ENCODE measurements around the gene COPS7B.
A peak's percentile ranks its signal among the peaks of the same experiment; 100 is the strongest.
"Not testable (repeated sequence)": the region's sequence is repeated elsewhere in the genome, so short reads cannot be mapped to it uniquely, and the experiment has no call there.

Gene COPS7B

GRCh38 chr2:231786177-231786916 is at the start of gene COPS7B:
Gene COPS7B (plus strand): TSS chr2:231786445. CDS start chr2:231788571, 2,126 bp downstream.
- DNase-seq: peak; percentile 83 to 91 (median 88)

GRCh38 chr2:231737761-231738160 is 48.5 kb upstream of the COPS7B start:
- no peak for DNase-seq

GRCh38 chr2:231743376-231744116 is 42.7 kb upstream of the COPS7B start:
- DNase-seq: no peak

- DNase-seq: no peak
Observed at GRCh38 chr2:231745303-231746038, 40.8 kb upstream of the COPS7B start.

GRCh38 chr2:231748153-231748896 is 37.9 kb upstream of the COPS7B start:
- not testable (repeated sequence) for DNase-seq

GRCh38 chr2:231749016-231749415 is 37.2 kb upstream of the COPS7B start:
- DNase-seq: not testable (repeated sequence)

- DNase-seq: no peak
Observed at GRCh38 chr2:231751042-231751815, 35.0 kb upstream of the COPS7B start.

GRCh38 chr2:231752061-231752460 is 34.2 kb upstream of the COPS7B start:
- DNase-seq: no peak

GRCh38 chr2:231761735-231762134 is 24.5 kb upstream of the COPS7B start:
- DNase-seq: no peak

GRCh38 chr2:231764124-231764523 is 22.1 kb upstream of the COPS7B start:
- no peak for DNase-seq

- DNase-seq: no peak
Observed at GRCh38 chr2:231764760-231765159, 21.5 kb upstream of the COPS7B start.

- DNase-seq: no peak
Observed at GRCh38 chr2:231765496-231765929, 20.7 kb upstream of the COPS7B start.

- DNase-seq: no peak
Observed at GRCh38 chr2:231769170-231770136, 16.8 kb upstream of the COPS7B start.

- DNase-seq: peak in 1 of 3 donors; percentile 8
Observed at GRCh38 chr2:231780123-231780908, 5.9 kb upstream of the COPS7B start.

GRCh38 chr2:231780909-231781797 is 5.1 kb upstream of the COPS7B start, which contains the start of gene PDE6D:
Gene PDE6D (minus strand): TSS chr2:231781282. CDS start chr2:231781114, 168 bp downstream.
- DNase-seq: peak; percentile 98 to 99 (median 98)

- DNase-seq: peak; percentile 46 to 55 (median 50)
Observed at GRCh38 chr2:231781798-231782726, 4.2 kb upstream of the COPS7B start.

- DNase-seq: no peak
Observed at GRCh38 chr2:231785413-231785812, 832 bp upstream of the COPS7B start.

Measured in suppressor macrophage treated with lipopolysaccharide for 1 hour (primary cell).